ENCODE measurements around the gene EFNA5. TPM values are rescaled to one million over a fixed set of nuclear protein-coding genes. Genes with fewer than 3 reads are reported as not detected.

Gene EFNA5
- total RNA-seq, 2 experiments from 2014 or later, result not detected

DNA sequence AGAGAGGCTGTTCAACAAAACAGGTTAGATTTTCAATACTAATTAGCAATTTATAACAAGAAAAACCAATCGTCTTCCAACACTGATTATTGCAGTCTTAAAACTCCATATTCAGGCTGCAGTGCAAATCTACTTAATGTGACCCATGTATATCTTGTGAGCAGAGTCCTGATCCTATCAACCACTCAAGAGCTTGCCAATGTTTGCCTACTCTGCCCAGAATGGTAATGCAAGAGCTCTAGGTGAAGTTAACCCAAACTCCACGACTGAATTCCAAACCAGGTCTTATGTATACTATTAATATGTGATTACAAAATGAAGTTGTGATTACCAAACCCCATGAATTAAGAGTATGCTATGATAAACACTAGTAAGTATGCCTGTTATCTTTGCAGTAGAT lies 17.1 kb downstream of the EFNA5 start:
- CTCF ChIA-PET, result no interaction called here
- Histone ChIP-seq H3K9me3 (ENCODE audit: control insufficient read depth in 1 of 2, insufficient read depth in 1 of 2, low read length in 2 of 2) (no peaks in the 10 kb centered on the region), H3K27ac (ENCODE audit: low read depth in 1 of 2, low read length in 2 of 2) (no peak overlapping the region), H3K36me3 (ENCODE audit: insufficient read depth, low read length) (no peaks in the 10 kb centered on the region), H3K27me3 (ENCODE audit: control insufficient read depth in 1 of 2, insufficient read depth in 2 of 2, low read length in 2 of 2) (peaks cover 0 to 4% of the 10 kb centered on the region in 2 experiments), H3K4me3 (ENCODE audit: low read length) (no peak overlapping the region), H3K4me1 (ENCODE audit: insufficient read depth, low read length) (no peaks in the 10 kb centered on the region)
- ATAC-seq (ENCODE audit: poor library complexity) (no peak), DNase-seq (no peak)
- POLR2A ChIA-PET, result no interaction called here
- TF ChIP-seq, protein P1, sequence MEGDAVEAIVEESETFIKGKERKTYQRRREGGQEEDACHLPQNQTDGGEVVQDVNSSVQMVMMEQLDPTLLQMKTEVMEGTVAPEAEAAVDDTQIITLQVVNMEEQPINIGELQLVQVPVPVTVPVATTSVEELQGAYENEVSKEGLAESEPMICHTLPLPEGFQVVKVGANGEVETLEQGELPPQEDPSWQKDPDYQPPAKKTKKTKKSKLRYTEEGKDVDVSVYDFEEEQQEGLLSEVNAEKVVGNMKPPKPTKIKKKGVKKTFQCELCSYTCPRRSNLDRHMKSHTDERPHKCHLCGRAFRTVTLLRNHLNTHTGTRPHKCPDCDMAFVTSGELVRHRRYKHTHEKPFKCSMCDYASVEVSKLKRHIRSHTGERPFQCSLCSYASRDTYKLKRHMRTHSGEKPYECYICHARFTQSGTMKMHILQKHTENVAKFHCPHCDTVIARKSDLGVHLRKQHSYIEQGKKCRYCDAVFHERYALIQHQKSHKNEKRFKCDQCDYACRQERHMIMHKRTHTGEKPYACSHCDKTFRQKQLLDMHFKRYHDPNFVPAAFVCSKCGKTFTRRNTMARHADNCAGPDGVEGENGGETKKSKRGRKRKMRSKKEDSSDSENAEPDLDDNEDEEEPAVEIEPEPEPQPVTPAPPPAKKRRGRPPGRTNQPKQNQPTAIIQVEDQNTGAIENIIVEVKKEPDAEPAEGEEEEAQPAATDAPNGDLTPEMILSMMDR (IDR thresholded peaks at IDR 0.05), result no peak
- Mint-ChIP-seq H3K4me3 (no peak overlapping the region), H3K9me3 (no peaks in the 10 kb centered on the region), H3K36me3 (ENCODE audit: low read depth) (no peaks in the 10 kb centered on the region), H3K4me1 (ENCODE audit: low read depth) (no peaks in the 10 kb centered on the region), H3K27ac (no peak overlapping the region), H3K27me3 (peaks cover 32% of the 10 kb centered on the region)
- intact Hi-C loops (cut with DNase I, micrococcal nuclease), result no loop called here

DNA sequence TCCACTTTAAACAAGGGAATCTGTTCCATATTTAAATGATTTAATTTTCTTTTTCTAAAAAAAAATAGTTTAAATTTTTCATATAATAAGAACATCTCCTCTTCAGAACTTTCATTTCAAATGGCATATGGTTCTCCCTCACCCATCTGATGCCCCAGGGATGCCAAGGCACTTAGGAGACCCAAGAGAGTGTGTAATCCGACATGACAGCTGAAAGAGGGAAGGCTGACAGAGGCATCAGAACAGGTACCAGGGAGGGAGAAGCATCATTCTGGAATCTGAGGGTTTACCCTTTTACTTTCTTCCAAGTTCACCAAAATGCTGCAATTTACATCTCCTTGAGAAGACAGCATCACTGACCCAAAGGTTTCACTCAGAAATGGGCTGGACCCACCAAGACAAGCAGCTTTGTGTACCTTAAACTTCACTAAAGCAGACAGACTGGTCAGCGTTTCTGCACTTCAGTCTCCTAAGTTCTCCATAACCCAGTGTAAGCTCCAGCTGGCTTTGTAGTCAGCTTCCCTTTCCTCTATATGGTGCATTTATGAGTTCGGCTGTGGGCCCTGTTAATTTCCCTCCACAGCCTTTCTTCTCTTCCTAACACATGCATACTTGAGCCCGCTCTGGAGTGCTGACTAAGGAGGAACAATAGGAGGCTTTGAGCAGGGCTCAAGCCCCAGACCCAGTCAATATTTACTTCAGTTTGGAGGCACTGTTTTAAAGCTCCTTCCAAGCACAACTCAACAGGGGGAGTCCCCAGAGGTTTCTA lies 17.7 kb downstream of the EFNA5 start:
- ATAC-seq (ENCODE audit: poor library complexity) (no peak), DNase-seq (no peak)
- ChIA-PET POLR2A (no interaction called here), CTCF (no interaction called here)
- no peaks in the 10 kb centered on the region for H3K36me3 ChIP-seq (ENCODE audit: insufficient read depth, low read length)
- no peaks in the 10 kb centered on the region for H3K4me1 ChIP-seq (ENCODE audit: insufficient read depth, low read length)
- no peaks in the 10 kb centered on the region for H3K9me3 ChIP-seq (ENCODE audit: control insufficient read depth in 1 of 2, insufficient read depth in 1 of 2, low read length in 2 of 2)
- no peak overlapping the region for H3K4me3 ChIP-seq (ENCODE audit: low read length)
- no peak overlapping the region for H3K27ac Mint-ChIP-seq
- TF ChIP-seq, protein P1 (IDR thresholded peaks at IDR 0.05), result no peak
- H3K27me3 ChIP-seq (ENCODE audit: control insufficient read depth in 1 of 2, insufficient read depth in 2 of 2, low read length in 2 of 2), result no peaks in the 10 kb centered on the region
- no peaks in the 10 kb centered on the region for H3K36me3 Mint-ChIP-seq (ENCODE audit: low read depth)
- no peaks in the 10 kb centered on the region for H3K9me3 Mint-ChIP-seq
- no peak overlapping the region for H3K27ac ChIP-seq (ENCODE audit: low read depth in 1 of 2, low read length in 2 of 2)
- intact Hi-C loops (cut with DNase I, micrococcal nuclease), result no loop called here
- H3K4me1 Mint-ChIP-seq (ENCODE audit: low read depth), result no peaks in the 10 kb centered on the region
- no peak overlapping the region for H3K4me3 Mint-ChIP-seq
- peaks cover 28% of the 10 kb centered on the region for H3K27me3 Mint-ChIP-seq

DNA sequence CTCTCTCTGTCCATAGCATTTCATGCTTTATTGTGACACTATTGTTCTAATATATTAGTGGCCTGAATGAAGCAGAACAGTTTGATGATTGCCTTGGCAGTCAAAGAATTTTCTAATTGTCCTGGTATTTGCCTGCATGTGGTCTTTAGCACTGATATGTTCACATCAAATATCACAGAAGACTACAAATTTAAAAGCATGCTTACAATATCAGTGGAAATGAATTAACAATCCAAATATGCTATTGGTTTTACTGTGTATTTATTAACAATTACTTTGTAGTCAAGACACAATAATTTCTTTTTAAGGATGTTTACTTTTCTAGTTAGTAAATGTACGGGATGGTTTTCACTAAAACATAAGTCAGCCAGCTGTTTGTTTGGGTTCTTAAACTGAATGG lies 18.3 kb downstream of the EFNA5 start:
- H3K27me3 Mint-ChIP-seq, result peaks cover 22% of the 10 kb centered on the region
- H3K4me1 Mint-ChIP-seq (ENCODE audit: low read depth), result no peaks in the 10 kb centered on the region
- TF ChIP-seq, protein P1 (IDR thresholded peaks at IDR 0.05), result no peak
- no peak overlapping the region for H3K27ac ChIP-seq (ENCODE audit: low read depth in 1 of 2, low read length in 2 of 2)
- no peak for DNase-seq
- CTCF ChIA-PET, result no interaction called here
- ATAC-seq (ENCODE audit: poor library complexity), result no peak
- no peaks in the 10 kb centered on the region for H3K9me3 Mint-ChIP-seq
- H3K27ac Mint-ChIP-seq, result no peak overlapping the region
- H3K4me3 Mint-ChIP-seq, result no peak overlapping the region
- POLR2A ChIA-PET, result no interaction called here
- H3K36me3 Mint-ChIP-seq (ENCODE audit: low read depth), result no peaks in the 10 kb centered on the region
- H3K4me3 ChIP-seq (ENCODE audit: low read length), result no peak overlapping the region
- intact Hi-C loops (cut with DNase I, micrococcal nuclease), result no loop called here
- no peaks in the 10 kb centered on the region for H3K4me1 ChIP-seq (ENCODE audit: insufficient read depth, low read length)
- no peaks in the 10 kb centered on the region for H3K36me3 ChIP-seq (ENCODE audit: insufficient read depth, low read length)
- H3K9me3 ChIP-seq (ENCODE audit: control insufficient read depth in 1 of 2, insufficient read depth in 1 of 2, low read length in 2 of 2), result no peaks in the 10 kb centered on the region
- H3K27me3 ChIP-seq (ENCODE audit: control insufficient read depth in 1 of 2, insufficient read depth in 2 of 2, low read length in 2 of 2), result no peaks in the 10 kb centered on the region

Data from CD4-positive, alpha-beta T cell (primary cell).